Fibroblast of the aortic adventitia (primary cell): ENCODE data around the gene CD2. TPM values are rescaled to one million over a fixed set of nuclear protein-coding genes. Genes with fewer than 3 reads are reported as not detected.

Source experiments
- DNase-seq: peaks from one replicate; pipeline ENCODE4 v3.0.0-alpha.2; 2010; ENCODE audit warnings: low read depth
- H3K4me3 ChIP-seq: 2 replicates; pipeline ENCODE4 v1.5.1; 2011; ENCODE audit warnings: low read depth, mild to moderate bottlenecking, control low read depth, low read length, moderate library complexity
- CTCF ChIP-seq: IDR thresholded peaks from 2 replicates; pipeline ENCODE4 v1.5.1; 2011; ENCODE audit warnings: mild to moderate bottlenecking, low read length, control low read depth, inconsistent platforms; ENCODE audit not compliant: insufficient read depth
- total RNA-seq: library from RNA; depleted of rRNA; stranded (reverse); fragments of >200 nt; gene quantifications from 2 replicates; pipeline ENCODE4 v1.2.3, GENCODE V29; 2012; ENCODE audit warnings: low replicate concordance

Gene CD2
- total RNA-seq, 1 donor: not detected

- no peak overlapping the region for H3K4me3 ChIP-seq
Observed at GRCh38 chr1:116731439-116731838, 22.8 kb upstream of the CD2 start.

GRCh38 chr1:116732726-116733125, 21.5 kb upstream of the CD2 start:
- no peak overlapping the region for H3K4me3 ChIP-seq
- TF ChIP-seq CTCF: no peak
- no peak for DNase-seq

More at GRCh38 chr1:116731439-116731838, 22.8 kb upstream of the CD2 start:
- TF ChIP-seq CTCF: no peak
- no peak for DNase-seq

GRCh38 chr1:116733476-116734365, 20.5 kb upstream of the CD2 start:
- no peak for DNase-seq
- H3K4me3 ChIP-seq: no peak overlapping the region
- no peak for TF ChIP-seq CTCF

GRCh38 chr1:116735246-116735645, 19.0 kb upstream of the CD2 start:
- DNase-seq: no peak
- H3K4me3 ChIP-seq: no peak overlapping the region
- TF ChIP-seq CTCF: no peak

- TF ChIP-seq CTCF: peak; percentile 92
- peak; percentile 74 for DNase-seq
Observed at GRCh38 chr1:116737020-116737854, 17.0 kb upstream of the CD2 start.

GRCh38 chr1:116737855-116738321, 16.3 kb upstream of the CD2 start:
- no peak for DNase-seq
- H3K4me3 ChIP-seq: no peak overlapping the region
- TF ChIP-seq CTCF: no peak

More at GRCh38 chr1:116737020-116737854, 17.0 kb upstream of the CD2 start:
- no peak overlapping the region for H3K4me3 ChIP-seq
